Stimulated activated CD4-positive, alpha-beta T cell treated with anti-CD3 and anti-CD28 coated beads, Interleukin-1b, Interleukin-23, amount 100 ng/mL, for 24 hours (primary cell): ENCODE results near the gene GPC1.
A peak's percentile ranks its signal among the peaks of the same experiment; 100 is the strongest.
"Not testable (repeated sequence)": the region's sequence is repeated elsewhere in the genome, so short reads cannot be mapped to it uniquely, and the experiment has no call there.

ENCODE experiments used
- DNase-seq, 4 experiments: peaks; one replicate each; pipeline ENCODE4 v3.0.0-alpha.2; 2020; ENCODE audit warnings: low read depth in 4 of 4, low spot score in 1 of 4

Gene GPC1, protein sequence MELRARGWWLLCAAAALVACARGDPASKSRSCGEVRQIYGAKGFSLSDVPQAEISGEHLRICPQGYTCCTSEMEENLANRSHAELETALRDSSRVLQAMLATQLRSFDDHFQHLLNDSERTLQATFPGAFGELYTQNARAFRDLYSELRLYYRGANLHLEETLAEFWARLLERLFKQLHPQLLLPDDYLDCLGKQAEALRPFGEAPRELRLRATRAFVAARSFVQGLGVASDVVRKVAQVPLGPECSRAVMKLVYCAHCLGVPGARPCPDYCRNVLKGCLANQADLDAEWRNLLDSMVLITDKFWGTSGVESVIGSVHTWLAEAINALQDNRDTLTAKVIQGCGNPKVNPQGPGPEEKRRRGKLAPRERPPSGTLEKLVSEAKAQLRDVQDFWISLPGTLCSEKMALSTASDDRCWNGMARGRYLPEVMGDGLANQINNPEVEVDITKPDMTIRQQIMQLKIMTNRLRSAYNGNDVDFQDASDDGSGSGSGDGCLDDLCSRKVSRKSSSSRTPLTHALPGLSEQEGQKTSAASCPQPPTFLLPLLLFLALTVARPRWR

DNA sequence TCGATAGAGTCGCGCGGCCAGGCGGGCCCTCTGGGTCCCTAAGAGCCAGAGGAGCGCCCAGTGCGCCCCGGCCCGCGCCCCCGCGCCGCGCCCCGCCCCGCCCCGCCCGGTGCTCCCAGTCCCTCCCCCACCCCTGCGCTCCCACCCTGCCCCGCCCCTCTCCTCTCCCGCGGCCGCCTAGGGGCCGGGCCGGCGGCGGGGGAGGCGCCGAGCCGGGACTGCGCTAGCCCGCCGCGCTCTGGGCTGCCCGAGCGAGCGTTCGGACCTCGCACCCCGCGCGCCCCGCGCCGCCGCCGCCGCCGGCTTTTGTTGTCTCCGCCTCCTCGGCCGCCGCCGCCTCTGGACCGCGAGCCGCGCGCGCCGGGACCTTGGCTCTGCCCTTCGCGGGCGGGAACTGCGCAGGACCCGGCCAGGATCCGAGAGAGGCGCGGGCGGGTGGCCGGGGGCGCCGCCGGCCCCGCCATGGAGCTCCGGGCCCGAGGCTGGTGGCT is at the start of gene GPC1:
Gene GPC1 (plus strand): TSS at position 207 of the 491 bp plus-strand sequence. CDS start 256 bp downstream, at position 463.
- peak in 2 of 4 experiments; percentile 27 to 59 for DNase-seq

DNA sequence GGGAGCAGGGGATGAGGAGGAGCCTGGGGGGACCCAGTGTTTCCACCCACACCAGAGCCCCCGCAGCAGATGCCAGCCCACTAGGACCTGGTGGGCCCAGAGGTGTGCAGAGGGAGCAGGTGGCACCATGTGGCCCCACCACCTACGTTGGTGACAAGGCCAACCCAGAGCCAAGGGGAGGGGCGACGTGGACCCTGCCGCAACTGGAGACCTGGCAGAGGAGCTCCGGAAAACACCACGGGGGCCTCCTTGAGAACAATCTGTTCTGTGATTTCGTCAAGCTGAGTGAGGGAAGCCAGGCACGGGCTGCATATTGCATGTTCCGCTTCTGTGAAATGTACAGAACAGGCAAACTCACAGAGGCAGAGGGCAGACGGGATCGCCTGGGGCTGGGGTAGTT is 49.1 kb upstream of the GPC1 start:
- no peak for DNase-seq

DNA sequence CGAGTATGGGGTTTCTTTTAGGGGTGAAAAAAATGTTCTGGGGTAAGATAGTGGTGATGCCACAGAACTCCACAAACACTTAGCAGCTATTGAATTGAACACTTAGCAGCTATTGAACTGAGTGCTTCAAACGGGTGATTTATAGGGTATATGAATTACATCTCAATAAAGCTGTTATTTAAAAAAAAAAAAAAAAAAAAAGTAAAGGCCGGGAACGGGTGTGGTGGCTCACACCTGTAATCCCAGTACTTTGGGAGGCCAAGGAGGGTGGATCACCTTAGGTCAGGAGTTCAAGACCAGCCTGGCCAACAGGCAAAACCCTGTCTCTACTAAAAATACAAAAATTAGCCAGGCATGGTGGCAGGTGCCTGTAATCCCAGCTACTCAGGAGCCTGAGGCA is 48.7 kb upstream of the GPC1 start:
- DNase-seq: not testable (repeated sequence)

DNA sequence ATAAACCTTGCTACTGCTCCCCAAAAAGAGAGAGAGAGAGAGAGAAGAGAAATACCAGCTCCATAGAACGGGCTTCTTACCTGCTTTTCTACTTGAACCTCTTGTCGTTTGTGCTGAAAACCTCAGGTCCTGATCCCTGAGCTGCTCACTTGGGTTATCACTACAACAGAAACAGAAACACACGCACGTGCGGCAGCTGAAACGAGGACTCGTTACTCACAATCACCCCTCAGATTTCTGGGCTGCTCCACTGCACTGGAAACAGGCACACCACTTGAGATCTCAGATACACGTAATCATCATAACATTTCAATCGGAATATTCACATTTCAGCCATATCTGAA is 48.2 kb upstream of the GPC1 start:
- no peak for DNase-seq

DNA sequence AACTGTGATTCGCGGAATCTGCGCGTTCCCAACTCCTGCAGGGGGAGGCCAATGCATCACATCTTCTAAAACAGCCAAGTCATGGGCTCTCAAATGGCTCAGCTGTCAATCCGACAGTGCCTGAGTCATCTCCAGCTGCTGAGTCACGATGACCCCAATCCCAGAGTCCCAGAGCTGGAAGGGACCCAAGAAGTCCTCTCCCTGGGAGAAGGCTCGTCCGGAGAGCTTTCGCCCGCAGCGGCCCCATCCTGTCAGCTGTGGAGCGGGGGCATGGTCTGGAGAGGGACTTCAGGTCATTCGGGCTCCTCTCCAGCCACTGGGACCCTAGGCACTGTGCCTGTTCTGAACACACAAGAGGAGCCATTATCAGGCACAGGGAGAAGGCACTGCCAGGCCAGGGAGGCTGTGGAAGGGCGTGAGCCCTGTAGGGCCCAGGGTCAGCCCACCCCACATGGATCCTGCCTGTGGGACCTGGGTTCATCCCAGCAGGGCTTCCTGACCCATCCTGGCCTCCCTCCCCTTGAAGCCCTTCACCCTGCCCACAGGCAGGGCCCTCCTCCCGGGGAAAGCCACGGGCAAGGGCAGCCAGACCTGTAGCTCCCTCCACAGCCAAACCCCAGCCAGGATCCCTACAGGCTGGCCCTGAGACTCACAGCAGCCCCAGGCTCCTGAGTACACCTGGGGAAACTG is 47.6 kb upstream of the GPC1 start:
- DNase-seq: no peak

DNA sequence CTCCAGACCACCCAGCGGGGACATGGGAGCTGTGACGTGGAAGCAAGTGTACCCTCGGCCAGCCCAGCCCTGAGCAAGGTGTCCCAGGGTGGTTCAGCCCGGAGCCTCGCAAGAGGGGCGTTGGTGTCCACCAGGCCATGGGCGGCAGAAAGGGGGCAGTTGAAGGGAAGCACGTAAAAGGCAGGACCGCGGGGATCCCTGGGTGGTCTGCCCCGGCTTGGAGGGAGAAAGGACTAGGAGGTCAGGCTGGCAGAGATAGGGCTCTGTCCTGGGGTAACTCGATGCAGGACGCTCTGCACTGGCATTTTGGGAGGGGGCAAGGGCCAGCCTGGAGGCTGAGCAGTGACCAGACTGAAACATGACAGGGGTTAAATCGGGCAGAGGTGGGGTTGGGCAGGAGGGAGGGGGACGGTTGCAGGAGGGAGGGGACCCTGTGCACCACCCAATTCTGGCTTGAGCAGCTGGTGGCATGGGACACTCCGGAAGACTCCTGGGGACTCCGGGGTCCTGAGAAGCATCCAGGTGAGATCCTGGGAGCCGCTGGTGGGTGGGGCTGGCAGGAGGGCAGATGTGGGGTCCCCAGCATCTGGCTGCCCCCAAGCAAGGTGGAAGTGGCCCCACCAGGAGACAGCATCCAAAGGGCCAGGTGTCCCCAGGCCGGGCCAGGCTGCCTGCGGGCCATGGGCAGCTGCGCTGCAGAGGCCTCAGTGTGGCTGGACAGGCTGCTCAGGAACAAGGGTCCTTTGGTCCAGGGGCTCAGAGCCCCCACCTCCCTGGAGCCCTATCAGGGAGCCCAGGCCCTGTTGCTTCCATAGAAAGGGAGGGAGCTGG is 46.8 kb upstream of the GPC1 start:
- DNase-seq: no peak

DNA sequence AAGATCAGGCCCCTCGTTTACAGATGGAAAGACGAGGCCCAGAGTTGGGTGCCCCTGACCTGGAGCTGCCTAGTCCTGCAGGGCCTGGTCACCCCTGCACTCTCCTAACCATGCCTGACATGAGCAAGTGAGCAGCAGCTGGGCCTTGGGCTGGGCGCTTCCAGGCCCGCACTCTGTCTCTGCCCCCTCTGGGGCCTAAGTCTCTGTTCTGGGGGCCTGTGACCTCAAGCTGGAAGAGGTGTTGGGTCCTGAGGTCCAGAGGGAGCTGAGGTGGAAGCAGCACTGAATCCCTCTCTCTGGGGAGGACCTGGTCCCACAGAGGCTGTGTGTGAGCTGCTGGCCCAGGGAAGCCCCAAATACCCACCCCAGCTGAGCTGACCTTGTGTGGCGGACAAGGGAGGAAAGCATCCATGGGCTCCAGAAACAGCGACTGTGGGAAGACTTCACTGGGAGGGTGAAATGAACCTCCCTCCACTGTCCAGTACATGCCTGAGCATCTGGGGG is 46.1 kb upstream of the GPC1 start:
- DNase-seq: no peak

DNA sequence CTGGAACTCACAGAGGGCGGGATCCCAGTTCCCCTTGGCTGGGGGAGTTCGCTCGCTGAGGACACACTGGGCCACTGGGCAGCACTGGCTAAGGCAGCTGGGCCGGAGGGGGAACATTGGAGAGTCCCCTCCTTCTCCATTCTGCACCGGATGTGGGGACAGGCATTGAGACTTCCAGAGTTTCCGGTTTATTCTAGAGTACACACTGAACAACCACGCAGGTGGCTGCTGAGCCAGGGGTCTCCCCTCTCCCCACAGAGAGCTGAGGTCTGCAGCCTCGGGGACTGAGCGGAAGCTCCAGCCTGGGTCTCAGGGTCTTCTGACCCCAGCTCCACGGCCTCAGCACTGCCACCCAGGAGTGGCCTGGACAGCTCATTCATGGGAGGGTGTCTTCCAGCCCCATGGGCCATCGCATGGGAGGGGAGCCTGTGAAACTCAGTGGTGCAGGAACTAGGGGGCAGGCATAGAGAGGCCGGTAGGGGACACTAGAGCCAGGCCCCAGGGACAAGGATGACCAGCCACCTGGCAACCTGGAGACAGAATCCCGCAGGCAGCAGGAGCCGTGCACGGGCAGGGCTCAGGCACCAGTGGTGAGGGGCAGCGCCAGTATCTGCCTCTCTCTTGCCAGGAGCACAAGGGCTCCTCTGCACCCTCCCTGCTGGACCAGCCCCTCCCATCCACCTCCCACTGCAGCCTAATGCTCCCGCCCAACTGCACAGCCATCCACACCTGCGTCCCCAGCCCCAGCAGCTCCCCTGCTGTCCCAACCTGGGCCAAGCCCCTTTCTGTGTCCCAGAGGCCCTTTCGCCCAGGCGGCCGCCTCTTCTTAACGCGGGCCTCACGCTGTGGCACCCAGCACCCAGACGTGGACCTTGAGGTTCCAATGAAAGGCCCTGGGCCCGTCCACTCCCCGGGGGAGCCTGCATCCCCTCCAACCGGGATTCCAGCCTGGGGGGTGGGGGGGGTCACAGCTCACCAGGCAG is 45.1 kb upstream of the GPC1 start:
- no peak for DNase-seq

DNA sequence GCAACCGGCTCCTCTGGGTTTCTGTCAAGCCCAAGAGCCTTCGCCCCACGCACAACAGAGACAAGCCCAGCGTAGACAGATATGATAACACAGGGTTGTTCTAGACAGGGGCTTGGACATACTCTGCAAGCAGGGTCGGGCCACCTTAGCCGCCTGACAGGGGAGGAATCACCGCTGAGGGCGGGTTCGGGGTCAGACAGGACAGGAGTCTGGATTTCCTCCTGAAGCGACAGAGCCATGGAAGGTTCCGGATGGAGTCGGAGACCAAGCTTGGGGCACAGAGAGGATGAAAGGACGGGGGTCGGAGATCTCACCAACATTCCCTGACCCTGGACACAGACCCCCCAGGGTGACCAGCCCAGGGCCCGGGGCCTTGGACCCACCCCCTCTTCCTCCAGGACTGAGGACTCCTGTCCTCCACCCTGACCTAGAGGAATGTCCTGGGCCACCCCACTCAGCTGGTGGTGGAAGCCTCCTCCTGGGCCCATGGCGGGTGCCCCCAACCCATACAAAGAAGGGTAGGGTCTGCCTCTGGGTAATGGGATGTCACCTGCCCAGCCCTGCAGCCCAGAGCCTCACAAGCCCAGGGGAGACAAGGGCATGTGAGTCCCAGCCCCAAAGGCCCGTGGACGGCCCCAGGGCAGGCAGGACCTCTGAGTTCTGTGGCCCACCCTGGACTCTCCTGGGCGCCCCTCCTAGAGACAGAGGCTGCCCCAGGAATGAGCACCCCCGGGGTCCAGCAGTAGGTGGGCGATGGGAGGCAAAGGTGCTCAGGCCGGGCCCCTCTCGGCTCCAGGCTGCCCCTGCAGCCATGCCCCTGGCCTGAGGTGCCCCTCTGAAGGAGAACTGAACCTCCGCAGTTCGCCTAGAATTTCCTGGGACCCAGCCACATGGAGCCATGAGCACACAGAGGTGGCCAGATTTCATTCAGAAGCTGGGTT is 44.1 kb upstream of the GPC1 start:
- DNase-seq: no peak

DNA sequence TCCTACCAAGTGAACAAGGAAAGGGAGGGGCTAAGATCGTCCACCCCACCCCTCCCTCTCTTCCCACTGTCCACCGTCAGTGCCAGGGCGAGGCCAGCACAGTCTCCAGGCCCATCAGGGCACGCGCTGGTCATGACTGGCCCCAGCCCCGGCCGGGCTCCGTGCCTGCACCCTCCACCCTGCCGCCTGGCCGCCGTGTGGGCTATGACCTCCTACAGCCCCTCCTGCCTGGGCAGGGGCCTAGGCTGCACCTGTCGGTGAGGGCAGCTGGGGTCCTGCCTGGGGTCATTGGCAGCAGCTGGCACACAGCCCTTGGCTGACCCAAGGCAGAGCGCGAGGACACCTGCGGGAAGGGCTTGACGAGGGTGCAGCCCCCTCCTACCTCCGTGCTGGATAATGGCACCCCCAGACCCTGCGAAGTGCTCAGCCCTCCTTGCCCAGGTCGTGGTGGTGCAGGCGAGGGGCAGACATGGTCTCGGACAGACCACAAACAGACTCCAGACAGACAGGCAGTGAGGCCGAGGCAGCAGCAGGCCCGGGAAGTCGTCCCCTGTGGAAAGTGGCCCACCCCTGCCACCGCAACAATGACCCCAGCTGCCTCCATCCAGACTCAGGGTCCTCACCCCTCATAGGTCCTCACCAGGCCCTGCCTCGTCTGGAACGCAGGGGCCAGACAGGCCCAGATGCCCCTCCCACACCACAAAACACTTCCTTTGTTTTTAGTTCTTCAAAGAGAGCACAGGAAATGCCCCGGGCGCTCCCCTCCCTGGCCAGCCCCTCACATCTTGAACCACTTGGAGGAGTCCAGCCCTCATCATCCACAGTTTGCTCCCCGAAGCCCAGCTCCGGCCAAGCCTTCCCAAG is 43.1 kb upstream of the GPC1 start:
- DNase-seq: no peak

DNA sequence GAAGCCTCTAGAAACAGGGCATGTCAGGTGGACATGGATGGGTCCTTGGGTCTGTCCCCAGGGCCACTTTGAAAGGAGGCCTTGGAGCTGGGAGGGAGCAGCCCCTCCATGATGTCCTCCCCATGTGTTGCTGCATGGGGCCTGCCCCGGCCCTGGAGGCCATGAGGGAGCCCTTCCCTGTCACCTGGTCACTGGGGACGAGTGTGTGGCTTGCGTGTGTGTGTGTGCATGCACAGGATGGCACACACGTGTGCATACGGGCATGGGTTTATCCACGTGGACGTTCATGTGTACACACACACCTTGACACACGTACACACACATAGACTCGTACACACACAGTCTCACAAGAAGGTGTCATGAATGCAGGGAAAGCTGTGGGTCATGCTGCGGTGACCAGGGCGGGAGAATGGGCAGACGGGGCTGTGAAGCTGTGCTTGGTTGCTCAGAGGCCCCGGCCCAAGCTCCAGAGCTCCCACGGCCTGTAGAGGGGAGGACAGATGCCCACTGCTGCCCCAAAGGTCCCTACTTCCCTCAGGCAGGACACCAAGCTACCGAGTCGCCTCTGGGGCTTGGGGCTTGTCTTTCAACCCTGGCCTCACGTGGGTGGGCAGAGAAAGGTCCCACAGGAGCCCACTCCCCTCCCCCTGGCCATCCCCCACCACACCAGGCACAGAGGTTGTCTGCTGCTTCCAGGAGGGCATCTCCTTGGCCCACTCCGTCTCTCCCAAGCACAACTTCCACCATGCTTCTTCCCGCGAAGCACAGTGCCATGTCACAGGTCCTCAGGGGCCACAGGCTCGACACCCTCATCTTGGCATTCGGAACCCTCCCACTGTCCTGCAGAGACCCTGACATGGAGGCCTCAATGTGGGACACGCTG is 42.3 kb upstream of the GPC1 start:
- no peak for DNase-seq

DNA sequence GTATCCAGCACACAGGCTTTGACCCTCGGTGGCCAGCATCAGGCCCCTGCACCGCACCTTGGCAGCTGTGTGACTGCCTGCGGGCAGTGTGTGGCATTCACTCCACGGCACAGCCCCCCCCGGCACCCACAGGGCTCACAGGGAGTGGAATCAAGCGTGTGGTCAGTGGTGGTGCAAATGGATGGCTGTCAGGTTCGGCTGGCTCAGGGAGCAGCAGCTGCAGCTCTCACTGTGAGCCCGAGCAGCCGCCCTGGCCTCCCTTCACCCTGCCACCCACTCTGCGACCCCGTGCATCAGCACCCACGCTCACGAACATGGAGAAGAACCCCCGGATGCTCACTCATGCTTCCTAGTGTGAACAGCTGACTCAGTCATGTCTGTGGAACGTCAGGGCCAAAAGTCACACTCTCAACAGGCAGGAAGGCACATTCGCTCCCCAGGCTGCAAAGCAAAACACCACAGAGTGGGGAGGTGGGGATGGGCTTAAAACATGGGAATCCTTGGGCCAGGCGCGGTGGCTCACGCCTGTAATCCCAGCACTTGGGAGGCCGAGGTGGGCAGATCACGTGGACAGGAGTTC is 41.5 kb upstream of the GPC1 start:
- DNase-seq: no peak

DNA sequence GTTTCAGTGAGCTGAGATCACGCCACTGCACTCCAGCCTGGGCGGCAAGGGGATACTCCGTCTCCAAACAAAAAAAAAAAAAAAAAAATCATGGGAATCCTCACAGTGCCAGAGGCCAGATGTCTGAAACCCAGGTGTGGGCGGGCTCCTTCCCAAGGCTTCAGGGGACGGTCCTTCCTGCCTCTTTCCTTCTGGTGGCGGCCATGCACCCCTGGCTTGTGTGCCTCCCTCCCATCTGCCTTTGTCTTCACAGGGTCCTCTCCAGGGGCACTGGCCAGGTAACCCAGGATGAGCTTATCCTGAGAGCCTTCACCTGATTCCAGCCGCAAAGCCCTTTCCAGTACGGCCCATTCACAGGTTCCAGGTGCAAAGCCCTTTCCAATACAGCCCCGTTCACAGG is 40.9 kb upstream of the GPC1 start:
- DNase-seq: no peak

DNA sequence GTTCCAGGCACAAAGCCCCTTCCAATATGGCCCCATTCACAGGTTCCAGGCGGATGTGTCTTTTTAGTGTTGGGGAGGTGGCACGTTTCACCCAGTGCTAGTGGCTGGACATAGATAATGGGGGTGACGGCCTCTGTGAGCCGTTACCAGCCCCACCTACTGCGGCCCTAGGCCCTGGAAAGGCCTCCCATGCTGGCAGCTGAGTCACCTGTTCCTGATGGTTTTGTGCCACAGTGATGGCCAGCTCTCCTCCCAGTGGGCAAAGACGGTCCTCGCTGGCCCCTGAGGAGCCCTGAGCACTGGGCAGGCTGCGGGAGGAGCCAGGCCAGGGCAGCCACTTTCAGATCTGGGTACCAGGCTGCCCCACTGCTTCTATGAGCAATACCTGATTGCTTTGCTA is 40.0 kb upstream of the GPC1 start:
- DNase-seq: no peak

DNA sequence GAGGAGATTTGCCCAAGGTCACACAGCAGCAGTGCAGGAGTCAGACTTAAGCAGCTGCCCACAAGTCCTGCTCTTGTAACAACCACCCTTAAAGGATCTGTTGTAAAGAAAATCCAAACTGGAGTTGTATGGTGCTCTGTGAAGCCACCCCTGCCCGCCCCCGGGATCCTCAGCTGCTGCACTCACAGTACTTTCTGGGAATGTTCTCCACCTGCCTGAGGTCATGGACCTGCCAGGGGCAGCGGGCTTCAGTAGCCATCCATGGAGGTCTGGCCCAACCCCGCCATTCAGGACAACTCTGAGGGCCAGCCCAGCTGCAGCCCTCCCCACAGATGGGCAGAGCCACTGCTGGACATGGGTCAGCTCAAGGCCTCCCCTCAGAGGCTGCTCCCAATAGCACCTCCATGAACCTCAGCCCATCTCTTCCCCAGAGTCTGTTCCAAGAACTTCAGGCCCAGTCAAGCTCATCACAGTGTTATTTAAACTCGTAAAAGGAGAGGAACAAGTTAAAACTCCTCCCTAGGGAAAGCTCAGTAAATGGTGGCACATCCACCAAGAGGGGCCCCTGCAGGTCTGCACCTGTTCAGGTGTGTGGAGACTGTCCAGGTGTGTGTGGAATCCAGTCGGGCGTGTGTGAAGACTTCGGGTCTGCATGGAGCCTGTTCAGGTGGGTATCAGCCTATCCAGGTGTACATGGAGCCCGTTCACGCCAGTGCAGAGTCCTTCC is 39.4 kb upstream of the GPC1 start:
- no peak for DNase-seq
